Left lobe of liver (tissue), 2 donors: Measurements from ENCODE around the gene CCDC88C. TPM values are rescaled to one million over a fixed set of nuclear protein-coding genes. Genes with fewer than 3 reads are reported as not detected.

Experiments
- ATAC-seq: fragments of 200-7000 bp; cut with Tn5 transposase; one replicate; pipeline ENCODE4 v1.9.1; 2020; ENCODE audit warnings: mild to moderate bottlenecking, moderate library complexity
- DNase-seq: peaks from one replicate; pipeline ENCODE4 v3.0.0-alpha.2; 2020; ENCODE audit warnings: low spot score
- total RNA-seq: library from RNA; stranded (reverse); gene quantifications from one replicate; pipeline ENCODE4 v1.2.1, GENCODE V29; 2021
- donor health status: DM: no; HTN: no; CAD: no; lungs with moderate emphysema.
- donor health status: DM: no; HTN: yes; CAD: no.

CCDC88C gene
- total RNA-seq, 1 donor from 2014 or later = 4.1 TPM

GRCh38 chr14:91365552-91365951 is 52.1 kb downstream of the CCDC88C start:
- DNase-seq = no peak
- ATAC-seq = no peak

- ATAC-seq (no peak), DNase-seq (no peak)
Measured at GRCh38 chr14:91364524-91365270, 52.9 kb downstream of the CCDC88C start.

- ATAC-seq (peak; percentile 41), DNase-seq (no peak)
Measured at GRCh38 chr14:91363776-91364523, 53.7 kb downstream of the CCDC88C start.

DNA sequence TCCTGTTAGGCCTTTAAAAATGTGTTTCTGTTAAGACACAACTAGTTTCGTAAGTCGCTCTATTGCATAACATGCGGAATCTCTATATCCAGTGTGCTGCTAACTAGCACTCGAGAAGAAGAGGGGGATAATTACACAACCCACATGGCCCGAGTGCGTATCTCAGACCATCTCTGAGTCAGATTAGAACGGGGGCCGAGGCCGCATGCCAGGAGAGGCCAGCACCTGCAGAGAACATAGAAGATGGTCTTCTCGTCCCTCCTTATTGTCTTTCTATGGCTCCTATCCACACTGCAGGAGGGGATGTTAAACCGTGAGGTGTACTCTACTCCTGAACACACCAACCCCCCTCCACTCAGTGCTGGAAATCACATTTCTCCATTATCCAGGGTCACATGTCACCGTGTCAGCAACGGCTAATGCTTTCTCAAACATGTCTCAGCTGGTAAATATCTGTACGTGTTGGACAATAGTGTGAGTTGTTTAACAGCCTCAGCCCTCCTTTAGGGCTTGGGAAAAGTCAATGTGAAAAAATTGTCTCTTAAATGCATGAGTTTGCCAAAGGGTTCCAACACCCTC is 56.3 kb downstream of the CCDC88C start:
- no peak for DNase-seq
- ATAC-seq = peak; percentile 48

DNA sequence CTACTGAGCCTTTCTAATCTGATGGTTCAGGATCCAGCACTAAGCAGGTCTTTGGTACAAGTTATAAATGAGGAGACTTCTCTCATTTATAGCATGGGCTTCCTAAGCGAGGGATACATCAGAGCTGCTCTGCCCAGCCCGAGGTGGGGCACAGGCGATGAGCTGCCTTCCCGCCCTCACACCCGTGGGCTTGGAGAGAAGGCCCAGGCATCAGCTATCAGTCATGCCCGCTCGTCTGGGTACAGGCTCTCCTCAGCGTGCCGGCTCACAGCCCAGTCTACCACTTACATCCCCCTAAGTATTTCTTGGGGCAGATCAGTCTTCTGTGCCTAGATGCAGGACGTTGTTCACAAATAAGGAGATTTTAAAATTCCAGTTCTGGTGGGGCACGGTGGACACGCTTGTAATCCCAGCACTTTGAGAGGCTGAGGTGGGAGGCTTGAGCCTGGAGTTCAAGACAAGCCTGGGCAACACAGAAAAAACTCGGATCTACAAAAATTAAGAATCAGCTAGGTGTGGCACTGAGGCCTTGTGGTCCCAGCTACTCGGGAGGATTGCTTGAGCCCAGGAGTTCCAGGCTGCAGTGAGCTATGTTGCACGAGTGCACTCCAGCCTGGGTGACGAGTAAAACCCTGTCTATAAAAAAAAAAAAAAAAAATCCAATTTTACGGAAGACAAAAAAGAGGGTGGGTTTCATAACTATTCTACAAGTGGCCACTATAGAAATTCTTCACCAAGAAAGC is 57.0 kb downstream of the CCDC88C start:
- ATAC-seq = no peak

DNA sequence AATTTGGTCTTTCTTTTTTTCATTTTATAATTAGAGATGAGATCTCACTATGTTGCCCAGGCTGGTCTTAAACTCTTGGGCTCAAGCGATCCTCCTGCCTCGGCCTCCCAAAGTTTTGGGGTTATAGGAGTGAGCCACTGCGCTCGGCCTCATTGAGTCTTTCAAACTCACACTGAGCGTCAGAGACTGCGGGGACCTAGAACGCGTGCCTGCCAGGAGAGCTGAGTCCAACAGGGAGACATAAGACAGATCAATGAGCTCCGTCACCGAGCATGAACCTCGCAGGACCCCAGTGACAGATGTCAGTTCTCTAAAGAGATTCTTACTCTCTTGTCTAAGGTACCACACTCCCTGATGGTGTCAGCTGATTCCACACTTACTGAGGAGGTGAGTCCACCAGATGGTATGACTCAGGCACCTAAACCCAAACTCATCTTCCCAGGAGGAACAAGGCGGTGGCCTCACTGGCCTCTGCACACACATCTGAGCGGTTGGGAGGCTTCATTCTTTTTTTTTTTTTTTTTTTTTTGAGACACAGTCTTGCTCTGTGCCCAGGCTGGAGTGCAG is 58.9 kb downstream of the CCDC88C start:
- no peak for DNase-seq

More for the DNA sequence above, 57.0 kb downstream of the CCDC88C start:
- no peak for DNase-seq

DNA sequence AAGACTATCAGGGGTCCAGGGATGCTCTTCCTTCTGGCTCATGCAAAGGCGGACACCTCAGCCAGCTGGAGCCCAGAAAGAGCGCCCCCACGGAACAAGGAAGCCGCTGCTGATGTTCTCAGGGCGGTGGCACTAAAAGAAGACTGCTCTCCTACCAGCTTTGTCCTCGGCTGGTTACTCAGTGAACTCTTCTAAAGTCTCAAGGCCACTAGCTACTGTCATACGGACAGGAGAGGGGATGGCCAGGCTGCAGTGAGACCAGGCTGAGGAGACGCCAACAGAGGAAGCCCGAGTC is 59.6 kb downstream of the CCDC88C start:
- no peak for DNase-seq
- ATAC-seq = no peak

More for the DNA sequence above, 58.9 kb downstream of the CCDC88C start:
- ATAC-seq = no peak

GRCh38 chr14:91357272-91358024 is 60.2 kb downstream of the CCDC88C start:
- ATAC-seq (no peak), DNase-seq (no peak)

DNA sequence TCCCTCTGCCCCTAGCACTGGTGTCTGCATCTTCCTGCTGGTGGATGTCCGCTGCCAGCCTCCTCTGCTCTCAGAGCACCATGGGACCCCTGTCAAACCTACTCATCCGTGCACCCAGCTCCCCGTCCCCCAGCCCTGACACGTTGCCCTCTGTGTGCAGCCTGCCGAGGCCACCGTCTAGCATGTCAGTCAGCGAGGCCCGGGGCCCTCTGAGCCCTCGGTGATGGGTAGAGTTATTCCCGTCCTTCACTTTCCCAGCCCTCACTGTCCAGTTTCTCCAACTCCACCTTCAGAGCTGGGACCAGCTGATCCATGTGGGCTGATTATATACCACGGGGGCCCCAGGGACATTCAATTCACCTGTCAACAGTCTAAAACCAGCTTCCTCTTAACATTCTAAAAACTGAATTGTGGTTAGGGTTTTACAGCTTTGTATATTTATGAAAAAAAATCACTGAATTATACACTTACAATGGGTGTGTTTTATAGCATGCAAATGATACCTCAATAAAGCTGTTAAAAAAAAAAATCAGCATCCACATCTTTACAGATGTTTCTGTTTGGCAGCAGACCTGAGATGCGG is 61.3 kb downstream of the CCDC88C start:
- DNase-seq = no peak
- no peak for ATAC-seq

- no peak for DNase-seq
Measured at GRCh38 chr14:91354979-91355685, 62.5 kb downstream of the CCDC88C start.

GRCh38 chr14:91354221-91354916 is 63.3 kb downstream of the CCDC88C start:
- no peak for DNase-seq
- ATAC-seq = no peak

More at GRCh38 chr14:91354979-91355685, 62.5 kb downstream of the CCDC88C start:
- ATAC-seq = no peak

GRCh38 chr14:91352728-91353692 is 64.6 kb downstream of the CCDC88C start:
- ATAC-seq (no peak), DNase-seq (no peak)

DNA sequence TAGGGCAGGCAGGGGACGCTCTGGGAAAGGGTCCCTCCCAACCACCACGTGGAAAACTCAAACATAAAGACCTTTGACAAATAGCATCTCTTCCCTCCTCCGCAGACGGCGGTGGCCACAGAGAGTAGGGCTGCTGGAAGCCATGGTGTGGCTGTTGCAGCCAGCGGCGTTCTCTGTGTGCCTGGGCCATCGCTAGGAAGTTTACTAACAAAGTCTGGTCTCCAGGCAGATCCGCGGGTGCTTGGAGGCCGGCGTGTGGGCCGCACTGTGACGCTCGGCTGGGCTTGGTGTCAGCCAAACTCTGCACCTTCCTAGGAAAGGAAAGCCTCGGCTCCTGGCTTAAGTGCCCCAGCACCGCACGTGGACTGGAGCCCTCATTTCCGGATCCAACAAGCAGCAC is 65.6 kb downstream of the CCDC88C start:
- DNase-seq (no peak), ATAC-seq (peak; percentile 46)

- no peak for DNase-seq
- peak; percentile 8 for ATAC-seq
Measured at GRCh38 chr14:91351512-91351862, 66.1 kb downstream of the CCDC88C start.

DNA sequence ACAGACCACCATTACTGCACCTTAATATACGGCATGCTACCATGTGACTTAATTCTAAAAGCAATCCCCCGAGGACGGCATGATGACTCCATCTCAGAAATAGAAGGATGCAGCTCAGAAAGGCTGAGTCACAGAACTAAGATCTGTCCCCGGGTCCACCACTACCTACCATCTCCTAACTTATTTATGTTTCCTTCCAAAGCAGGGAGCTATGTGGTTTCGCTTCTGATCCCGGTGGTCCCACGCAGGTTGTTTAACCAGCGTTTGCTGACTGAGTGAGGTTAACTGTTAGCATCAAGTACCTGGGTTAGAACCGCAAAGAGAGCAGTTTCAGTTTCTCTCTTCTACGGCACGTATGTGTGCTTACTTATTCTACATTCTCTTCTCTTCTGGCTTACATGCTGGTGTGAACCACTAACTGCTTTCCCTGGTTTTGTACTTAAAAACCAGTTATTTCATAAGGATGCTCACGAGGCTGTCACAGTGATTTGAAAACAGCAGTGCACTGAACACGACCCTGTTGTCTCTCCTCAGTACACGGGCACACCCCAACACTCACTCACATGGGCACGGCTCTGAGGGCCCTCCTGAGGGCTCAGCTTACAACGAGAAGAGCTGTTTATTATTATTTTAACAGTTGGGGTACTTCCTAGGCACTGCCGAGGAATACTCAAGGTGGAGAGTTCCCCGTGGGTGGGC is 66.7 kb downstream of the CCDC88C start:
- peak; percentile 65 for ATAC-seq
- no peak for DNase-seq

- DNase-seq (no peak), ATAC-seq (no peak)
Measured at GRCh38 chr14:91350483-91350812, 67.2 kb downstream of the CCDC88C start.

GRCh38 chr14:91349481-91350074 is 68.0 kb downstream of the CCDC88C start:
- no peak for DNase-seq
- ATAC-seq = no peak
